ENCODE measurements around the gene CYB5B.
"Not testable (repeated sequence)": the region's sequence is repeated elsewhere in the genome, so short reads cannot be mapped to it uniquely, and the experiment has no call there.

Gene CYB5B

GRCh38 chr16:69410219-69410990, 14.0 kb upstream of the CYB5B start:
- DNase-seq (ENCODE audit: low read depth): peak; percentile 73

GRCh38 chr16:69411064-69411985, 13.1 kb upstream of the CYB5B start:
- DNase-seq (ENCODE audit: low read depth): no peak

- DNase-seq (ENCODE audit: low read depth): peak; percentile 10
Observed at GRCh38 chr16:69412287-69412686, 12.1 kb upstream of the CYB5B start.

DNA sequence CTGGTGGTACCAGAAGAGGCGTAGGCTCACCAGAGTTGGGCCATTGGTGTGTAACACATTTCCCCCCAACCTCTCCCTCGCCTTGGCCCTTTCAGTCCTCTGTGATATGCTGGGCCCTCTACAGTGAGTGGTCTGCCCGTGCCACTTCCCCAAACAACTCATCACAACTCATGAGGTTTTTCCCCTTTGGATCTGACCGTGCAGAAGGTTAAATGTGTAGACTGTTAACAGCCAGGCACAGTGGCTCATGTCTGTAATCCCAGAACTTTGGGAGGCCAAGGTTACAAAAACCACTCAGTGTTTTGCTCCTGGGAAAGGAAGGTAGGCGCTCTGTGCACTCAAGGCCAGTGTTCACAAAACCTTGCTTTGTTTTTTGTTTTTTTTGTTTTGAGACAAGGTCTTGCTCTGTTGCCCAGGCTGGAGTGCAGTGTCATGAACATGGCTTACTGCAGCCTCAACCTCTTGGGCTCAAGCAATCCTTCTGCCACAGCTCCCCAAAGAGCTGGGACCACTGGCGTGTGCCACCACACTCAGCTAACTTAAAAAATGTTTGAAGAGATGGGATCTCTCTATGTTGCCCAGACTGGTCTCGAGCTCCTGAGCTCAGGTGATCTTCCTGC, 11.3 kb upstream of the CYB5B start:
- no peak for DNase-seq (ENCODE audit: low read depth)

DNA sequence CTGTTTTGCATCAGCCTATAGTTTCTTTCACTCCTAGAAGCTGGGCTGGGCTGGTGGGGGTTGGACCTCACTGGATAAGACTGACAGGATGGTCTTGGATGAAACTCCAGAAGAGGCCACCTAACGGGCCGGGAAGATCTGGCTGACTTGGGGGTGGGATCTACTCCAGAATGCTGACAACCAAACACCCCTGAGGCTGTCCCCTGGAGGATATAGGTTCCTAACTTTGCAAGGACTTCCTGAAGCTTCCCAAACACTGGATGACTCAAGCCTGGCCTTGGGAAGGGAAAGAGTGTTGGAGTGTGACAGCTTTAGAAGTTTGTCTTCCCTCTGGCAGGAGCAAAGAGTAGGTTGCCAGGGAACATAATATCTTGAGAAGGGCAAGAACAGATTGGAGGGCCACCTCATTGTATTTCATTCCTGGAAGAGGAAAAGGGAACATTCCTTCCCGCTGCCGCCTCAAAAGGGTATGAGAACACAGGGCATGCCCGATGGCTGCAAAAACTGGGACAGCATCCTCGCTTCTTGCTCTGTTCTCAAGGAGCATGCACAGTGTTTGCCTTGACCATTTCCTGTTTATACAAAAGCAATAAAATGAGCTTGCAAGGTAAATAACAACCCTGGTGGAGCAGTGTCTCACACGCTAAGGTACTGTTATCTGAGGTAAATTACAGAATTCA, 6.8 kb upstream of the CYB5B start:
- peak; percentile 90 for DNase-seq (ENCODE audit: low read depth)

- no peak for DNase-seq (ENCODE audit: low read depth)
Observed at GRCh38 chr16:69419956-69420355, 4.5 kb upstream of the CYB5B start.

DNA sequence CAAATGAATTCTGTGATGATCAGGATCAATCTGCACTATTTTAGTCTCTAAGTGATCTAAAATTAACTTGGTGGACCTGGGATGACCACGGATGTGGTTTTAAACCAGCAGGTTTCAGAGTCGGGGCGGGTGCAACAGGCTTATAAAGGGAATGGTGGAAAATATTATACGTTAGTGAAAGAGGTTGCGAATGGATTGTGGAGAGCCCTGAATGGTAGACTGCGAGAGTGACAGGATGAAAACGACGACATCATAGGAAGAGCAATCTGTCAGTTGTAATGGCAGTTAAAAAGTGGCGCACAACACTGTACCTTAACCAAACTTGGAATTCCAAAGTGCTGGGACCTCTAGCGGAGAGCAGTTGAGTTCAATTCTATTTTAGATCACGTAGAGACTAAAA, 1.2 kb upstream of the CYB5B start:
- no peak for DNase-seq (ENCODE audit: low read depth)

GRCh38 chr16:69424935-69425784, 741 bp downstream of the CYB5B start:
- no peak for DNase-seq (ENCODE audit: low read depth)

DNA sequence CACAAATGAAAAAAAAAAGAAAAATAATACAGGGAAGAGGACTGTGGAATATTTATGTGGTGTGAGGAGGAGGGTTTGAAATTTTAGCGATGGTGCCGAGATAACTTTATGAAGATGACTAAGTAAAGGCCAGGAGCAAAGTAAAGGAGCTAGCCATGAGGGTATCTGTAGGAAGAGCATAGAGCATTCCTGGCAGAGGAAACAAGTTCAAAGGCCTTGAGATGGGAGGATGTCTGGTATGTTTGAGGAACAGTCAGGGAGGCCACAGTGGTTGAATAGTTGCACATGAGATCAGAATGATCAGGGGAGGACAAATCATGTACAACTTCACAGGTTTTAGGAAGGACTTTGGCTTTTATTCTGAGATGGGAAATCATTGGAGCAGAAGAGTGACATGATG, 4.2 kb downstream of the CYB5B start:
- no peak for DNase-seq (ENCODE audit: low read depth)

DNA sequence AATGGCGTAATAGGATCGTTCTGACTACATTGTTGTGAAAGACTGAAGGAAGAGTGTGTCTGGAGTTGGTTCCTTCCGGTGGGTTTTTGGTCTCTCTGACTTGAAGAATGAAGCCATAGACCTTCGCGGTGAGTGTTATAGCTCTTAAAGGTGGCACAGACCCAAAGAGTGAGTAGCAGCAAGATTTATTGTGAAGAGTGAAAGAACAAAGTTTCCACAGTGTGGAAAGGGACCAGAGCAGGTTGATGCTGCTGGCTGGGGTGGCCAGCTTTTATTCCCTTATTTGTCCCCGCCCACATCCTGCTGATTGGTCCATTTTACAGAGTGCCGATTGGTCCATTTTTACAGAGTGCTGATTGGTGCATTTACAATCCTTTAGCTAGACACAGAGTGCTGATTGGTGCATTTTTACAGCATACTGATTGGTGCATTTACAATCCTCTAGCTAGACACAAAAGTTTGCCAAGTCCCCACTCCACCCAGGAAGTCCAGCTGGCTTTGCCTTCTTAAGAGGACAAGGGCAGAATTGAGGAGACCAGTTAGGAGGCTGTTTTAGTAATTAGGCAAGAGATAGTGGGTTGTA, 4.7 kb downstream of the CYB5B start:
- DNase-seq (ENCODE audit: low read depth): not testable (repeated sequence)

DNA sequence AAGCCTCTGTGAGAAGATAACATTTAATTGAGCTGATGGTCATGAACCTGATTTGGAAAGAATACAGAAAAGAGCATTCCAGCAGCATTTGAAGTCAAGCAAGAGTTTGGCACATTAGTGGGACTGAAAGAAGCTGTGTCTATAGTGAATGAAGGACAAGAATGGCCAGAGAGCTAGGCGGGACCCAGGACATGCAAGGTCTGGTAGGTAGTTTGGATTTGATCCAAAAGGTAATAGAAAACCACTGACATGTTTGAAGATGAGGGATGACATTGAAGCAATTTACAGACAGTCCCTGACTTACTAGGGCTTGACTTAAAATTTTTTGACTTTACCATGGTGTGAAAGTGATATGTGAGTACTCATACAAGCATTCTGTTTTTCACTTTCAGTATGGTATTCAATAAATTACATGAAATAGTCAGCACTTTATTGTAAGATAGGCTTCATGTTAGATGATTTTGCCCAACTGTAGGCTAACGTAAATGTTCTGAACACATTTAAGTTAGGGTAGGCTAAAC, 7.6 kb downstream of the CYB5B start:
- DNase-seq (ENCODE audit: low read depth): no peak

DNA sequence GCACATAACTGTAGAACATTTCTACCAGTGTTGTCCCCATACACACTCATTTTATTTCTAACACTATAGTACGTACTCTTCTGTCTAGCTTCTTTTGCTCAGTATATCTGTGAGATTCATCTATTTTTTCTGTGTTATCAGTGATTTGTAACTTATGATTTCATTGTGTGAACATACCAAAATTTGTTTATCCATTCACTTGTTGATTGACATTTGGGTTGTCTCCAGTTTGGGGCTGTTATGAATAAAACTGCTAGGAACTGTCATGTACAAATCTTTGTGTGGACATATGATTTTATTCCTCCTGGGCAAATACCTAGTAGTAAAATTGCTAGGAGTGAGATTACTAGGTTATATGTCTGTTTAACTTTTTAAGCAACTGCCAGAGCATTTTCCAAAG, 9.6 kb downstream of the CYB5B start:
- no peak for DNase-seq (ENCODE audit: low read depth)

DNA sequence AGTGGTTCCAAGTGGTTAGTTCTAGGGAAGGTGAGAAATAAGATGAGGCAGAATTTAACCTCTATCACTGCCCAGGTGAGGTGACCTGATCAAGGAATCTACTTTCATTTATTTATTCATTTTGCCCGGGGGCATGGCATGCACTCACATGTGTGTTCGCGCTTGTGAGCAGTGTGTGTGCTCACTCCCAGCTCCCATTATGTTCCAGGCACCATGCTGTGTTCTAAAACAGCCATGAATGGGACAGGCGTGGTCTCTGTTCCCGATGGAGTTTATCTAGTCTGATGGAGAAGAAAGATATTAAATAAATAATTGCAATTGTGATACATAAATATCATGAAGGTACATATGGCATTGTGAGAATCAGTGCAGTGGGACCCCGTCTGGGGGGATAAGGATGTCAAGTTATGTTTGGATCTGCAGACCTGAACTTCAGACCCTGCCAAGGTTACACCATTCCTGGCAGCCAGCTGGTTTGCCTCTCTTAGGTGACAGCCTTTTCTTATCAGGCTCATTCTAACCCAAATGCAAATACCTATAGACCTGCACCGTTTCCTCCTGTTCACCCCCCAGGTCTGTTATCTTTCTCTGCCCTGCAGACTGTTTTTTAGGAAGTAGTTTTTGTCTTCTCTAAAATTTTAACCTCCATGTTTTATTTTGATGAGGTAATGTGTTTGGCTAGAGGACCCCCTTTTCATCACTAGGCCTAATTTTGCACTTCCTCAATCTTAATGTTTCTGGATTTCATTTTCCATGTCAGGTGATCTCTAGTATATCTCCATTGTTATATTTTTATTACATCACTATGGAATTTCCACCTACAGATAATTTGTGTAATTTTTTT, 11.8 kb downstream of the CYB5B start:
- no peak for DNase-seq (ENCODE audit: low read depth)

GRCh38 chr16:69436896-69437295, 12.5 kb downstream of the CYB5B start:
- DNase-seq (ENCODE audit: low read depth): no peak

GRCh38 chr16:69438465-69438864, 14.0 kb downstream of the CYB5B start:
- no peak for DNase-seq (ENCODE audit: low read depth)

GRCh38 chr16:69440250-69440649, 15.8 kb downstream of the CYB5B start:
- no peak for DNase-seq (ENCODE audit: low read depth)

GRCh38 chr16:69441030-69441429, 16.6 kb downstream of the CYB5B start:
- not testable (repeated sequence) for DNase-seq (ENCODE audit: low read depth)

- peak; percentile 59 for DNase-seq (ENCODE audit: low read depth)
Observed at GRCh38 chr16:69443927-69444631, 19.7 kb downstream of the CYB5B start.
